ENCODE measurements around the gene FLOT2. TPM values are rescaled to one million over a fixed set of nuclear protein-coding genes. Genes with fewer than 3 reads are reported as not detected.
A peak's percentile ranks its signal among the peaks of the same experiment; 100 is the strongest.

Gene FLOT2
- total and polyA plus RNA-seq, 7 donors = 30.4 to 81.1 (median 40.8) TPM

DNA sequence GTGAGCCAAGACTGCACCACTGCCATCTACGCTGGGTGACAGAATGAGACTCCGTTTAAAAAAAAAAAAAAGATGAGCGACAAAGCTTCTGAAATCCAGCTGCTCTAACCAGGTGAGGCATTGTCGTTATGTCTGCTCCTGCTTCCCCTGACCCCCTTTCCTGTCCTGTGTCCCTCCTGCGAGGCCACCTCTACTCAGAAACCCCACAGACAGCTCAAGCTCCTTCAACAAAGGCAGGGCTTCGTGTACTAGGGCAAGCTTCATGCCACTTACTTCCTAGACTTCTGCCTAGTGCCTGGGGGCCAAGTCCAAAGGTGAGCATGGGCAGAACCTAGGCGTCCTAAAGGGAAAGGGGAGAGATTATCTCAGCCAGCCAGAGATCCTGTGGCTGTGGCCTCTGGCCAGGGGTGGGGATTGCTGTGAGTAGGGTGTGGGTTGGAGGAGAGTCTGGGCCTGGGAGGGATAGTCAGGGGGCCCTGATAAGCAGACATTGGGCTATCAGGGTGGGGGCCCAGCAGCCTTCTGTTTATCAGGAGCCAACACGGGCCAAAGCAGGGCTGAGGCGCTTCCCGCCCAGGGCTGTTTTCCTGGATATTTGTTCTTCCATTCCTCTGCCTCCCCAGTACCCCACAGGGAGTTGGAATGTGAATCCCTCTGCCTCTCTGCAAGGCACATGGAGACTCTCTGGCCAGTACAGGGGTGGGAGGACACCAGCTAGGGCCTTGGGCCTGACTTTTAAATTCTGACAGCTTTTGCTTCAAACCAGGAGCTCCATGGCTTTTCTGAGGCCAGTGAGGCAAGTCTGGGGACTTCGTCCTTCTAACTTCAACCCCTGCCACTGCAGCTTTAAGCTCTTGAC is 32.3 kb downstream of the FLOT2 start:
- no peaks in the 10 kb centered on the region for H3K9me3 ChIP-seq
- 79 to 84% (median 82%) methylated on average over 11 of the region's 11 CpGs for whole genome bisulfite sequencing, 3 donors
- TF ChIP-seq, protein P1, sequence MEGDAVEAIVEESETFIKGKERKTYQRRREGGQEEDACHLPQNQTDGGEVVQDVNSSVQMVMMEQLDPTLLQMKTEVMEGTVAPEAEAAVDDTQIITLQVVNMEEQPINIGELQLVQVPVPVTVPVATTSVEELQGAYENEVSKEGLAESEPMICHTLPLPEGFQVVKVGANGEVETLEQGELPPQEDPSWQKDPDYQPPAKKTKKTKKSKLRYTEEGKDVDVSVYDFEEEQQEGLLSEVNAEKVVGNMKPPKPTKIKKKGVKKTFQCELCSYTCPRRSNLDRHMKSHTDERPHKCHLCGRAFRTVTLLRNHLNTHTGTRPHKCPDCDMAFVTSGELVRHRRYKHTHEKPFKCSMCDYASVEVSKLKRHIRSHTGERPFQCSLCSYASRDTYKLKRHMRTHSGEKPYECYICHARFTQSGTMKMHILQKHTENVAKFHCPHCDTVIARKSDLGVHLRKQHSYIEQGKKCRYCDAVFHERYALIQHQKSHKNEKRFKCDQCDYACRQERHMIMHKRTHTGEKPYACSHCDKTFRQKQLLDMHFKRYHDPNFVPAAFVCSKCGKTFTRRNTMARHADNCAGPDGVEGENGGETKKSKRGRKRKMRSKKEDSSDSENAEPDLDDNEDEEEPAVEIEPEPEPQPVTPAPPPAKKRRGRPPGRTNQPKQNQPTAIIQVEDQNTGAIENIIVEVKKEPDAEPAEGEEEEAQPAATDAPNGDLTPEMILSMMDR (IDR thresholded peaks at IDR 0.05) = no peak
- H3K27ac ChIP-seq = no peak overlapping the region
- intact Hi-C loops (cut with DNase I) = no loop called here
- no peaks in the 10 kb centered on the region for H3K27me3 ChIP-seq (ENCODE audit: insufficient read depth in 3 of 3, low read length in 2 of 3)
- H3K4me1 ChIP-seq = no peaks in the 10 kb centered on the region
- H3K36me3 ChIP-seq (ENCODE audit: insufficient read depth in 1 of 2, low read depth in 1 of 2) = peaks cover 0 to 15% of the 10 kb centered on the region in 2 donors
- ATAC-seq (no peak), DNase-seq (no peak)
- no peak overlapping the region for H3K4me3 ChIP-seq

- Histone ChIP-seq H3K27me3 (ENCODE audit: insufficient read depth in 3 of 3, low read length in 2 of 3) (no peaks in the 10 kb centered on the region), H3K27ac (no peak overlapping the region), H3K4me1 (no peaks in the 10 kb centered on the region), H3K36me3 (ENCODE audit: insufficient read depth in 1 of 2, low read depth in 1 of 2) (peaks cover 0 to 28% of the 10 kb centered on the region in 2 donors), H3K9me3 (no peaks in the 10 kb centered on the region), H3K4me3 (no peak overlapping the region)
- DNase-seq (peak in 1 of 2 donors; percentile 6), ATAC-seq (no peak)
- 90 to 93% (median 91%) methylated on average over 1 of the region's 1 CpG for WGBS, 3 donors
- intact Hi-C loops (cut with DNase I) = no loop called here
- TF ChIP-seq, protein P1 (IDR thresholded peaks at IDR 0.05) = no peak
Observed at GRCh38 chr17:28863953-28864352, 33.6 kb downstream of the FLOT2 start.

DNA sequence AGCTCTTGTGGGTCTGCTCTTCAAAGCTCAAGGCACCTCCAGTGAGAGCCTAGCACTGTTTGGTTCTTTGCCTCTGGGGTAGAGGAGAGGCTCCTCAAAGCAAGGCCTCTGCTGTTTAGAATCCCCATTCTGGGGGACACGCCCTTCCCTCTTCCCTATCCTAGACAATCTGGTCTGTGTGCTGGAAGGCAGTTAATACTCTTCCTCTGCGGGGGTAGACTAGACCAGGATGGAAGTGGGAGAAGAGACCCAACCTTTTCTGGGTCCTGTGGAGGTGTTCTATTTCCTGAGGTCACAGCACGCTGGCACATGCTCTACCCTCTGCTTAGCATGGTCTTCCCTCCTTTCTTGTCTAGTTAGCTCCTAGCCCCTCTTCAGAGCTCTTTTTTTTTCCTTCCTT is 35.0 kb downstream of the FLOT2 start:
- Histone ChIP-seq H3K9me3 (no peaks in the 10 kb centered on the region), H3K36me3 (ENCODE audit: insufficient read depth in 1 of 2, low read depth in 1 of 2) (peaks cover 10 to 42% of the 10 kb centered on the region in 2 donors), H3K27ac (no peak overlapping the region), H3K27me3 (ENCODE audit: insufficient read depth in 3 of 3, low read length in 2 of 3) (no peaks in the 10 kb centered on the region), H3K4me3 (no peak overlapping the region), H3K4me1 (no peaks in the 10 kb centered on the region)
- WGBS, 3 donors = 96 to 100% (median 96%) methylated on average over 3 of the region's 3 CpGs
- intact Hi-C loops (cut with DNase I) = no loop called here
- DNase-seq (no peak), ATAC-seq (no peak)
- TF ChIP-seq, protein P1 (IDR thresholded peaks at IDR 0.05) = no peak

- no peak overlapping the region for H3K27ac ChIP-seq
- no peaks in the 10 kb centered on the region for H3K27me3 ChIP-seq (ENCODE audit: insufficient read depth in 3 of 3, low read length in 2 of 3)
- WGBS, 3 donors = 65 to 73% (median 68%) methylated on average over 8 of the region's 8 CpGs
- peaks cover 10 to 52% of the 10 kb centered on the region in 2 donors for H3K36me3 ChIP-seq (ENCODE audit: insufficient read depth in 1 of 2, low read depth in 1 of 2)
- TF ChIP-seq, protein P1 (IDR thresholded peaks at IDR 0.05) = no peak
- intact Hi-C loops (cut with DNase I) = no loop called here
- DNase-seq (no peak), ATAC-seq (no peak)
- no peaks in the 10 kb centered on the region for H3K4me1 ChIP-seq
- H3K4me3 ChIP-seq = no peak overlapping the region
- no peaks in the 10 kb centered on the region for H3K9me3 ChIP-seq
Observed at GRCh38 chr17:28861393-28862203, 35.9 kb downstream of the FLOT2 start.

Measured in psoas muscle (tissue), 8 donors.